ELF-1 (cell line): ENCODE results near the gene CAMLG.
"Not testable (repeated sequence)": the region's sequence is repeated elsewhere in the genome, so short reads cannot be mapped to it uniquely, and the experiment has no call there.

Experiments
- DNase-seq: peaks from one replicate; pipeline ENCODE4 v3.0.0-alpha.2; 2016; ENCODE audit warnings: low read depth, low spot score

Gene CAMLG

GRCh38 chr5:134738133-134738962, at the start of gene CAMLG:
Gene CAMLG, plus strand, starts transcription at chr5:134738548. Its CDS starts 73 bp downstream, at chr5:134738621.
- DNase-seq: peak; percentile 100

GRCh38 chr5:134690144-134690543, 48.2 kb upstream of the CAMLG start:
- not testable (repeated sequence) for DNase-seq

GRCh38 chr5:134692722-134693121, 45.6 kb upstream of the CAMLG start:
- DNase-seq: no peak

- no peak for DNase-seq
Observed at GRCh38 chr5:134708301-134708700, 30.0 kb upstream of the CAMLG start.

- DNase-seq: peak; percentile 34
Observed at GRCh38 chr5:134714120-134714519, 24.2 kb upstream of the CAMLG start.

- DNase-seq: no peak
Observed at GRCh38 chr5:134714541-134714940, 23.8 kb upstream of the CAMLG start.

- not testable (repeated sequence) for DNase-seq
Observed at GRCh38 chr5:134715466-134715865, 22.9 kb upstream of the CAMLG start.

GRCh38 chr5:134724872-134725271, 13.5 kb upstream of the CAMLG start:
- DNase-seq: no peak

- no peak for DNase-seq
Observed at GRCh38 chr5:134732819-134733218, 5.5 kb upstream of the CAMLG start.

GRCh38 chr5:134735243-134735642, 3.1 kb upstream of the CAMLG start:
- no peak for DNase-seq

- DNase-seq: no peak
Observed at GRCh38 chr5:134736173-134736812, 2.1 kb upstream of the CAMLG start.

GRCh38 chr5:134738963-134739661, 764 bp downstream of the CAMLG start:
- peak; percentile 58 for DNase-seq

GRCh38 chr5:134741052-134741451, 2.7 kb downstream of the CAMLG start:
- DNase-seq: no peak

- DNase-seq: no peak
Observed at GRCh38 chr5:134742134-134742533, 3.8 kb downstream of the CAMLG start.

- peak; percentile 40 for DNase-seq
Observed at GRCh38 chr5:134749415-134749814, 11.1 kb downstream of the CAMLG start.

- no peak for DNase-seq
Observed at GRCh38 chr5:134758176-134758503, 19.8 kb downstream of the CAMLG start.

- DNase-seq: peak; percentile 97
Observed at GRCh38 chr5:134758504-134759341, 20.4 kb downstream of the CAMLG start, which contains the start of gene DDX46. Gene DDX46, plus strand, starts transcription at chr5:134758779. Its CDS starts 160 bp downstream, at chr5:134758939.

GRCh38 chr5:134767528-134768291, 29.4 kb downstream of the CAMLG start:
- not testable (repeated sequence) for DNase-seq

GRCh38 chr5:134769206-134769605, 30.9 kb downstream of the CAMLG start:
- DNase-seq: no peak

- DNase-seq: peak; percentile 5
Observed at GRCh38 chr5:134772461-134773125, 34.2 kb downstream of the CAMLG start.
